Neutrophil (primary cell): ENCODE data around the gene CC2D1B.

Source experiments
- H3K27ac ChIP-seq: fragments of 200-600 bp; sonication (generic); 2 replicates; pipeline ENCODE4 v1.5.1; 2016; ENCODE audit warnings: mild to moderate bottlenecking, moderate library complexity
- H3K27me3 ChIP-seq: fragments of 200-600 bp; sonication (generic); 2 replicates; pipeline ENCODE4 v1.6.0; 2016; ENCODE audit warnings: mild to moderate bottlenecking
- H3K36me3 ChIP-seq: fragments of 200-600 bp; sonication (generic); 2 replicates; pipeline ENCODE4 v1.5.1; 2017
- H3K4me1 ChIP-seq, 2 experiments: fragments of 200-600 bp in 1 of 2; sonication (generic) in 1 of 2; 1 replicate in 1 of 2; 2 replicates in 1 of 2; pipeline versions ENCODE4 v1.5.1 to v1.6.1; 2013 to 2016; ENCODE audit warnings: low read depth in 1 of 2, low read length in 1 of 2, mild to moderate bottlenecking in 1 of 2, moderate library complexity in 1 of 2; ENCODE audit not compliant: control insufficient read depth in 1 of 2, insufficient read depth in 1 of 2
- H3K4me3 ChIP-seq, 2 experiments: fragments of 200-600 bp in 1 of 2; sonication (generic) in 1 of 2; 1 replicate in 1 of 2; 2 replicates in 1 of 2; pipeline ENCODE4 v1.5.1; 2013 to 2016; ENCODE audit warnings: low read depth in 1 of 2, low read length in 1 of 2, mild to moderate bottlenecking in 1 of 2, moderate library complexity in 1 of 2
- H3K9me3 ChIP-seq: fragments of 200-600 bp; sonication (generic); 2 replicates; pipeline ENCODE4 v1.5.1; 2016
- TF ChIP-seq, protein P1 (sequence below): fragments of 200-600 bp; sonication (generic); IDR thresholded peaks from 2 replicates; pipeline ENCODE4 v1.5.1; 2016; ENCODE audit warnings: antibody characterized with exemption

Gene CC2D1B

DNA sequence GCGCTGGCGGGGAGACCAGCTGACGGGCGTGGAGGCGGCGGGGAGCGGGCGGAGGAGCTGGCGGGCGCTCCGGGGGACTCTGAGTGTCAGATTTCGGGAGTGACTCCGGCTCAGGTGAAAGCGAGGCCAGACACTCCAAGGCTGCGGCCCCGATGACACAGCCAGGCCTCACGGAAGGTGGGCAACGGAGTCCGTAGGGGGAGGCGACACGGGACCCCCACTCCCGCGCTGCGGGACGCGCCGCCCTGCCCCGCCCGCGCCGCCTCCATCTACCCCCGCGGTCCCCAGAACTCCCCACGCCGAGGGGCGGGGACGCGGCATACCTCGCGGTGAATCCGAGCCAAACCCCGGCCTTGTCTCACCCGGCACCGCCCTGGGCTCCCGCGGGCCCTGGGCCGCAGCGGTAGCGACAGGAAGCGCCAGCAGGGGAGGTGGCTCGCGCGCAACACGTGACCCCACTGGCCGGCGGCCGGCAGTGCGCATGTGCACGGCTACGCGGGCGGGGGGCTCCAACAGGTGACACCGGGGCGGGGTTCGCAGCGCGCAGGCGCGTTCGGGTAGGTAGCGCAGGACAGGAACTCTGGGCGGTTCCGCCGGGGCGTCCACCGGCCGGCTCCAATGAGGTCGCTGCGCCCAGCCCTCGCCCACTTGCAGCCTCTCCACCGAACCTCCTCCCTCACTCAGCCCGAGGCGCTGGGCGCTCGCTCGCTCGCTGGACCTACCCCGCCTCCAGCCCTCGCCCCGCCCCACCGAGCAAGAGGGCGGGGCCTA, at the start of gene CC2D1B:
Gene CC2D1B, minus strand, starts transcription at position 460 of the 771 bp plus-strand sequence. CDS start 1,585 bp downstream, outside the sequence.
- Histone ChIP-seq H3K9me3 (no peaks in the 10 kb centered on the region), H3K27me3 (peaks cover 14% of the 10 kb centered on the region), H3K4me1 (peaks cover 30% of the 10 kb centered on the region in 2 experiments), H3K27ac (peak within 1 kb of the TSS; percentile 92), H3K36me3 (peaks cover 29% of the 10 kb centered on the region), H3K4me3 (peak within 1 kb of the TSS; percentile 79 to 89)
- TF ChIP-seq, protein P1, sequence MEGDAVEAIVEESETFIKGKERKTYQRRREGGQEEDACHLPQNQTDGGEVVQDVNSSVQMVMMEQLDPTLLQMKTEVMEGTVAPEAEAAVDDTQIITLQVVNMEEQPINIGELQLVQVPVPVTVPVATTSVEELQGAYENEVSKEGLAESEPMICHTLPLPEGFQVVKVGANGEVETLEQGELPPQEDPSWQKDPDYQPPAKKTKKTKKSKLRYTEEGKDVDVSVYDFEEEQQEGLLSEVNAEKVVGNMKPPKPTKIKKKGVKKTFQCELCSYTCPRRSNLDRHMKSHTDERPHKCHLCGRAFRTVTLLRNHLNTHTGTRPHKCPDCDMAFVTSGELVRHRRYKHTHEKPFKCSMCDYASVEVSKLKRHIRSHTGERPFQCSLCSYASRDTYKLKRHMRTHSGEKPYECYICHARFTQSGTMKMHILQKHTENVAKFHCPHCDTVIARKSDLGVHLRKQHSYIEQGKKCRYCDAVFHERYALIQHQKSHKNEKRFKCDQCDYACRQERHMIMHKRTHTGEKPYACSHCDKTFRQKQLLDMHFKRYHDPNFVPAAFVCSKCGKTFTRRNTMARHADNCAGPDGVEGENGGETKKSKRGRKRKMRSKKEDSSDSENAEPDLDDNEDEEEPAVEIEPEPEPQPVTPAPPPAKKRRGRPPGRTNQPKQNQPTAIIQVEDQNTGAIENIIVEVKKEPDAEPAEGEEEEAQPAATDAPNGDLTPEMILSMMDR: peak; percentile 85

- Histone ChIP-seq H3K4me1 (no peaks in the 10 kb centered on the region), H3K9me3 (no peaks in the 10 kb centered on the region), H3K27ac (no peak overlapping the region), H3K36me3 (peaks cover 93% of the 10 kb centered on the region), H3K27me3 (no peaks in the 10 kb centered on the region), H3K4me3 (no peak overlapping the region)
- TF ChIP-seq, protein P1: no peak
Measured at GRCh38 chr1:52414942-52415341, 48.9 kb upstream of the CC2D1B start.

GRCh38 chr1:52413410-52413989, 47.5 kb upstream of the CC2D1B start:
- TF ChIP-seq, protein P1: no peak
- Histone ChIP-seq H3K27me3 (no peaks in the 10 kb centered on the region), H3K9me3 (no peaks in the 10 kb centered on the region), H3K36me3 (peaks cover 94% of the 10 kb centered on the region), H3K27ac (no peak overlapping the region), H3K4me1 (no peaks in the 10 kb centered on the region), H3K4me3 (no peak overlapping the region)

DNA sequence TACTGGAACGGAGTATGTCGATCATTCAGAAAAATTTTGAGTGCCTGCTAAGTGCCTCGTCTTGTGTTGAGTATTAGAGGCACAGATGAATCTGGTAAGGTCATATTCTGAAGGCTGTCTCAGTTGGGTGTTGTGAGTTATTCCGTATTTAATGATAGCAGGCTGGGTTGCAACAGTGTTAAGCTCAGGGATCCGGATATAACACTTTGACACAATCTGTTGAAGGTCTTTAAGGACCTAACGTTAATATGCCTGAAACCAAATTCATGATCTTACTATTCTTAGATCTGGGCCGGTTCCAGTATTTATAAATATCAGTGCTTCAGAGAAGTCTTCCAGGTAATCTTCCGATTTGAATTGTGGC, 39.0 kb upstream of the CC2D1B start:
- Histone ChIP-seq H3K36me3 (peaks cover 35% of the 10 kb centered on the region), H3K4me1 (peaks cover 41 to 43% of the 10 kb centered on the region in 2 experiments), H3K9me3 (no peaks in the 10 kb centered on the region), H3K4me3 (peak overlapping the region; percentile 88 to 96), H3K27me3 (no peaks in the 10 kb centered on the region), H3K27ac (peak overlapping the region; percentile 89)
- TF ChIP-seq, protein P1: no peak

- TF ChIP-seq, protein P1: no peak
- peaks cover 33% of the 10 kb centered on the region for H3K36me3 ChIP-seq
Measured at GRCh38 chr1:52404116-52404974, 38.3 kb upstream of the CC2D1B start, which contains the start of the genes ORC1 and PRPF38A. Gene ORC1, minus strand, starts transcription at chr1:52404423. Its CDS starts 2,200 bp downstream, at chr1:52402223. Gene PRPF38A, plus strand, starts transcription at chr1:52404602. Its CDS starts 148 bp downstream, at chr1:52404750.

More at GRCh38 chr1:52404116-52404974, 38.3 kb upstream of the CC2D1B start, which contains the start of the genes ORC1 and PRPF38A:
- H3K4me1 ChIP-seq: peaks cover 41 to 43% of the 10 kb centered on the region in 2 experiments
- peak within 1 kb of the TSS; percentile 89 for H3K27ac ChIP-seq
- no peaks in the 10 kb centered on the region for H3K9me3 ChIP-seq
- H3K27me3 ChIP-seq: no peaks in the 10 kb centered on the region
- peak within 1 kb of the TSS; percentile 88 to 96 for H3K4me3 ChIP-seq
